Ectodermal cell (in vitro differentiated cells): ENCODE results near the gene CDH13.

ENCODE experiments used
- H3K27ac ChIP-seq: 2 replicates; pipeline ENCODE4 v1.7.0; 2013; ENCODE audit warnings: mild to moderate bottlenecking, low read depth, low read length; ENCODE audit not compliant: insufficient read depth, poor library complexity, severe bottlenecking
- H3K27me3 ChIP-seq: 2 replicates; pipeline ENCODE4 v1.7.0; 2013; ENCODE audit warnings: mild to moderate bottlenecking, low read length; ENCODE audit not compliant: insufficient read depth, control insufficient read depth, poor library complexity, severe bottlenecking
- H3K36me3 ChIP-seq: one replicate; pipeline ENCODE4 v1.7.0; 2013; ENCODE audit warnings: low read length; ENCODE audit not compliant: control insufficient read depth, insufficient read depth
- H3K4me1 ChIP-seq: one replicate; pipeline ENCODE4 v1.7.0; 2013; ENCODE audit warnings: low read length; ENCODE audit not compliant: control insufficient read depth, insufficient read depth
- H3K4me3 ChIP-seq: 2 replicates; pipeline ENCODE4 v1.7.0; 2013; ENCODE audit warnings: low read depth, low read length, control low read depth; ENCODE audit not compliant: insufficient read depth
- H3K9me3 ChIP-seq: 2 replicates; pipeline ENCODE4 v1.7.0; 2013; ENCODE audit warnings: mild to moderate bottlenecking, low read length, moderate library complexity; ENCODE audit not compliant: control insufficient read depth
- WGBS, 2 experiments: methylation state at CpG; one replicate each; pipeline ENCODE4 v1.1.7; 2013; ENCODE audit warnings: missing lambda C conversion rate in 2 of 2; 5-methylcytosine and 5-hydroxymethylcytosine counted together

The CDH13 gene

GRCh38 chr16:83727018-83727417 lies 1100.2 kb downstream of the CDH13 start:
- Histone ChIP-seq H3K4me1 (no peaks in the 10 kb centered on the region), H3K9me3 (no peaks in the 10 kb centered on the region), H3K27me3 (no peaks in the 10 kb centered on the region), H3K4me3 (no peak overlapping the region), H3K36me3 (no peaks in the 10 kb centered on the region), H3K27ac (no peak overlapping the region)
- WGBS, 2 experiments: 88 to 90% methylated on average over 10 of the region's 10 CpGs

- H3K36me3 ChIP-seq: no peaks in the 10 kb centered on the region
- no peaks in the 10 kb centered on the region for H3K27me3 ChIP-seq
- no peak overlapping the region for H3K4me3 ChIP-seq
- no peak overlapping the region for H3K27ac ChIP-seq
- WGBS, 2 experiments: 74 to 80% methylated on average over 18 of the region's 18 CpGs
- no peaks in the 10 kb centered on the region for H3K9me3 ChIP-seq
- H3K4me1 ChIP-seq: no peaks in the 10 kb centered on the region
Measured at GRCh38 chr16:83727751-83728352, 1101.1 kb downstream of the CDH13 start.

GRCh38 chr16:83728492-83728891 lies 1101.7 kb downstream of the CDH13 start:
- Histone ChIP-seq H3K36me3 (no peaks in the 10 kb centered on the region), H3K27ac (no peak overlapping the region), H3K27me3 (no peaks in the 10 kb centered on the region), H3K4me1 (no peaks in the 10 kb centered on the region), H3K4me3 (no peak overlapping the region), H3K9me3 (no peaks in the 10 kb centered on the region)
- WGBS, 2 experiments: 86 to 90% methylated on average over 6 of the region's 6 CpGs

- no peaks in the 10 kb centered on the region for H3K9me3 ChIP-seq
- WGBS, 2 experiments: 95 to 97% methylated on average over 2 of the region's 2 CpGs
Measured at GRCh38 chr16:83730812-83731211, 1104.0 kb downstream of the CDH13 start.

GRCh38 chr16:83732536-83732935 lies 1105.8 kb downstream of the CDH13 start:
- 88 to 93% methylated on average over 2 of the region's 2 CpGs for WGBS, 2 experiments
- H3K4me3 ChIP-seq: no peak overlapping the region

More at GRCh38 chr16:83730812-83731211, 1104.0 kb downstream of the CDH13 start:
- no peak overlapping the region for H3K27ac ChIP-seq
- no peaks in the 10 kb centered on the region for H3K36me3 ChIP-seq
- H3K4me3 ChIP-seq: no peak overlapping the region
- no peaks in the 10 kb centered on the region for H3K27me3 ChIP-seq
- no peaks in the 10 kb centered on the region for H3K4me1 ChIP-seq

GRCh38 chr16:83733301-83733700 lies 1106.5 kb downstream of the CDH13 start:
- Histone ChIP-seq H3K9me3 (no peaks in the 10 kb centered on the region), H3K27ac (no peak overlapping the region), H3K4me1 (no peaks in the 10 kb centered on the region), H3K4me3 (no peak overlapping the region), H3K27me3 (no peaks in the 10 kb centered on the region), H3K36me3 (no peaks in the 10 kb centered on the region)
- WGBS, 2 experiments: 92 to 96% methylated on average over 9 of the region's 9 CpGs

More at GRCh38 chr16:83732536-83732935, 1105.8 kb downstream of the CDH13 start:
- Histone ChIP-seq H3K27ac (no peak overlapping the region), H3K4me1 (no peaks in the 10 kb centered on the region), H3K27me3 (no peaks in the 10 kb centered on the region), H3K9me3 (no peaks in the 10 kb centered on the region), H3K36me3 (no peaks in the 10 kb centered on the region)

- Histone ChIP-seq H3K36me3 (no peaks in the 10 kb centered on the region), H3K27me3 (no peaks in the 10 kb centered on the region), H3K27ac (no peak overlapping the region), H3K4me1 (no peaks in the 10 kb centered on the region), H3K9me3 (no peaks in the 10 kb centered on the region), H3K4me3 (no peak overlapping the region)
- WGBS, 2 experiments: 93 to 95% methylated on average over 3 of the region's 5 CpGs
Measured at GRCh38 chr16:83734136-83734535, 1107.4 kb downstream of the CDH13 start.

GRCh38 chr16:83737729-83738354 lies 1111.1 kb downstream of the CDH13 start:
- Histone ChIP-seq H3K27me3 (no peaks in the 10 kb centered on the region), H3K4me1 (no peaks in the 10 kb centered on the region), H3K36me3 (no peaks in the 10 kb centered on the region), H3K27ac (no peak overlapping the region), H3K4me3 (no peak overlapping the region), H3K9me3 (no peaks in the 10 kb centered on the region)
- WGBS, 2 experiments: 94 to 96% methylated on average over 11 of the region's 11 CpGs

- 96 to 97% methylated on average over 7 of the region's 7 CpGs for WGBS, 2 experiments
- Histone ChIP-seq H3K9me3 (no peaks in the 10 kb centered on the region), H3K27ac (no peak overlapping the region), H3K27me3 (no peaks in the 10 kb centered on the region), H3K4me1 (peaks cover 2% of the 10 kb centered on the region), H3K4me3 (no peak overlapping the region), H3K36me3 (no peaks in the 10 kb centered on the region)
Measured at GRCh38 chr16:83738923-83739503, 1112.2 kb downstream of the CDH13 start.

- no peak overlapping the region for H3K4me3 ChIP-seq
- H3K27ac ChIP-seq: no peak overlapping the region
- 94 to 95% methylated on average over 22 of the region's 22 CpGs for WGBS, 2 experiments
- peaks cover 8% of the 10 kb centered on the region for H3K4me1 ChIP-seq
- no peaks in the 10 kb centered on the region for H3K27me3 ChIP-seq
- H3K36me3 ChIP-seq: no peaks in the 10 kb centered on the region
- no peaks in the 10 kb centered on the region for H3K9me3 ChIP-seq
Measured at GRCh38 chr16:83742124-83742899, 1115.5 kb downstream of the CDH13 start.
